Liver (tissue), 9 donors: ENCODE data around the gene SNX32. TPM values are rescaled to one million over a fixed set of nuclear protein-coding genes. Genes with fewer than 3 reads are reported as not detected.

Source experiments
- DNase-seq: peaks from one replicate; pipeline ENCODE4 v3.0.0-alpha.2; 2017; ENCODE audit warnings: low spot score
- H3K27ac ChIP-seq, 2 donors: one replicate each; pipeline ENCODE4 v1.7.0; 2013; ENCODE audit warnings: inconsistent platforms in 2 of 2, low read length in 2 of 2, control low read depth in 1 of 2, low read depth in 1 of 2, mild to moderate bottlenecking in 1 of 2
- H3K27me3 ChIP-seq, 4 donors: one replicate each; pipeline versions ENCODE4 v1.6.1 to v1.7.0; 2013; ENCODE audit warnings: low read length in 3 of 4, inconsistent platforms in 1 of 4, mild to moderate bottlenecking in 1 of 4, moderate library complexity in 1 of 4; ENCODE audit not compliant: control insufficient read depth in 4 of 4, insufficient read depth in 4 of 4
- H3K36me3 ChIP-seq, 4 donors: one replicate each; pipeline versions ENCODE4 v1.6.1 to v1.7.0; 2013; ENCODE audit warnings: low read length in 3 of 4, mild to moderate bottlenecking in 3 of 4, low read depth in 1 of 4, moderate library complexity in 1 of 4; ENCODE audit not compliant: control insufficient read depth in 4 of 4, insufficient read depth in 3 of 4
- H3K4me1 ChIP-seq, 4 donors: one replicate each; pipeline versions ENCODE4 v1.6.1 to v1.7.0; 2013; ENCODE audit warnings: low read length in 3 of 4, mild to moderate bottlenecking in 3 of 4, moderate library complexity in 1 of 4; ENCODE audit not compliant: control insufficient read depth in 4 of 4, insufficient read depth in 4 of 4
- H3K4me3 ChIP-seq, 3 donors: one replicate each; pipeline versions ENCODE4 v1.6.1 to v1.7.0; 2013; ENCODE audit warnings: low read length in 3 of 3, control low read depth in 1 of 3, low read depth in 1 of 3, mild to moderate bottlenecking in 1 of 3
- H3K9ac ChIP-seq, 2 donors: one replicate each; pipeline ENCODE4 v1.7.0; 2013; ENCODE audit warnings: low read length in 2 of 2, mild to moderate bottlenecking in 2 of 2, moderate library complexity in 2 of 2, control low read depth in 1 of 2, low read depth in 1 of 2
- H3K9me3 ChIP-seq, 4 donors: one replicate each; pipeline versions ENCODE4 v1.6.1 to v1.7.0; 2013; ENCODE audit warnings: low read length in 3 of 4; ENCODE audit not compliant: control insufficient read depth in 4 of 4
- ATF3 ChIP-seq: IDR thresholded peaks from 2 replicates; pipeline ENCODE4 v1.6.1; 2016; ENCODE audit warnings: antibody characterized with exemption
- CTCF ChIP-seq: fragments of 150-350 bp; IDR thresholded peaks from 2 replicates; pipeline ENCODE4 v1.5.1; 2017; ENCODE audit warnings: improper control_type of control experiment, low read depth, low read length; ENCODE audit not compliant: missing input control
- EGR1 ChIP-seq, 2 donors: IDR thresholded peaks; 2 replicates each; pipeline ENCODE4 v1.6.1; 2016 to 2018; ENCODE audit warnings: antibody characterized with exemption in 2 of 2, low read depth in 2 of 2
- FOXA1 ChIP-seq: IDR thresholded peaks from 2 replicates; pipeline ENCODE4 v1.6.1; 2016; ENCODE audit warnings: antibody characterized with exemption
- FOXA2 ChIP-seq: IDR thresholded peaks from 2 replicates; pipeline ENCODE4 v1.6.1; 2016; ENCODE audit warnings: antibody characterized with exemption
- GABPA ChIP-seq, 2 donors: IDR thresholded peaks in 1 of 2; conservative IDR thresholded peaks in 1 of 2; 2 replicates each; pipeline ENCODE4 v1.6.1; 2016; ENCODE audit warnings: antibody characterized with exemption in 2 of 2, mild to moderate bottlenecking in 1 of 2, moderate library complexity in 1 of 2
- HNF4A ChIP-seq, 2 donors: conservative IDR thresholded peaks; 2 replicates each; pipeline ENCODE4 v1.6.1; 2016; ENCODE audit warnings: antibody characterized with exemption in 2 of 2, mild to moderate bottlenecking in 2 of 2
- HNF4G ChIP-seq: IDR thresholded peaks from 2 replicates; pipeline ENCODE4 v1.6.1; 2016; ENCODE audit warnings: antibody characterized with exemption
- JUND ChIP-seq, 2 donors: IDR thresholded peaks; 2 replicates each; pipeline ENCODE4 v1.6.1; 2016; ENCODE audit warnings: antibody characterized with exemption in 2 of 2
- MAX ChIP-seq: IDR thresholded peaks from 2 replicates; pipeline ENCODE4 v1.6.1; 2016; ENCODE audit warnings: antibody characterized with exemption
- NR2F2 ChIP-seq: IDR thresholded peaks from 2 replicates; pipeline ENCODE4 v1.6.1; 2016; ENCODE audit warnings: antibody characterized with exemption
- RAD21 ChIP-seq, 2 donors: IDR thresholded peaks; 2 replicates each; pipeline ENCODE4 v1.6.1; 2016; ENCODE audit warnings: antibody characterized with exemption in 2 of 2, mild to moderate bottlenecking in 2 of 2
- REST ChIP-seq: IDR thresholded peaks from 2 replicates; pipeline ENCODE4 v1.6.1; 2016; ENCODE audit warnings: antibody characterized with exemption, mild to moderate bottlenecking
- RXRA ChIP-seq, 2 donors: IDR thresholded peaks; 2 replicates each; pipeline ENCODE4 v1.6.1; 2017 to 2018; ENCODE audit warnings: antibody characterized with exemption in 2 of 2, mild to moderate bottlenecking in 1 of 2
- SP1 ChIP-seq: IDR thresholded peaks from 2 replicates; pipeline ENCODE4 v1.6.1; 2018; ENCODE audit warnings: antibody characterized with exemption, mild to moderate bottlenecking
- TAF1 ChIP-seq: conservative IDR thresholded peaks from 2 replicates; pipeline ENCODE4 v1.6.1; 2016; ENCODE audit warnings: antibody characterized with exemption, mild to moderate bottlenecking
- YY1 ChIP-seq: IDR thresholded peaks from 2 replicates; pipeline ENCODE4 v1.6.1; 2016; ENCODE audit warnings: antibody characterized with exemption, mild to moderate bottlenecking
- ZBTB33 ChIP-seq: IDR thresholded peaks from 2 replicates; pipeline ENCODE4 v1.6.1; 2016; ENCODE audit warnings: antibody characterized with exemption
- whole genome bisulfite sequencing: extraction: QIAGEN DNeasy Blood & Tissue Kit; methylation state at CpG from one replicate; pipeline ENCODE4 v1.1.7; 2013; 5-methylcytosine and 5-hydroxymethylcytosine counted together
- polyA plus RNA-seq, 2 donors: library from polyadenylated mRNA; stranded (reverse) in 1 of 2; unstranded in 1 of 2; fragments of 200-250 nt in 1 of 2; fragments of >200 nt in 1 of 2; fragmentation: Nextera tagmentation in 1 of 2; extraction: Ambion mirVana in 1 of 2; gene quantifications; one replicate each; pipeline versions ENCODE4 v1.2.1 to v1.2.3, GENCODE V29; 2013 to 2015
- total RNA-seq, 2 donors: library from RNA; depleted of rRNA; stranded (reverse); fragments of >200 nt; gene quantifications; one replicate each; pipeline ENCODE4 v1.2.3, GENCODE V29; 2014
- donor health status: healthy.
- donor health status: healthy.
- donor health status: healthy.
- donor health status: healthy.
- donor health status: healthy.

SNX32 gene
- total and polyA plus RNA-seq, 4 donors, result under 0.01 to 0.38 (median 0.06) TPM

GRCh38 chr11:65822776-65823528, 10.8 kb upstream of the SNX32 start:
- Histone ChIP-seq H3K9me3 (no peaks in the 10 kb centered on the region), H3K4me1 (peaks cover 2 to 10% (median 6%) of the 10 kb centered on the region in 4 donors), H3K27me3 (no peaks in the 10 kb centered on the region), H3K36me3 (no peaks in the 10 kb centered on the region), H3K4me3 (no peak overlapping the region), H3K9ac (no peak overlapping the region), H3K27ac (no peak overlapping the region)
- no peak for TF ChIP-seq MAX
- TF ChIP-seq HNF4A (conservative IDR thresholded peaks at IDR 0.05), result no peak
- no peak for TF ChIP-seq TAF1
- TF ChIP-seq HNF4G, result no peak
- no peak for TF ChIP-seq NR2F2
- TF ChIP-seq EGR1 (IDR thresholded peaks at IDR 0.05; ENCODE audit: low read depth in 2 of 2), result no peak
- TF ChIP-seq YY1, result no peak
- TF ChIP-seq GABPA (IDR thresholded peaks at IDR 0.05 in 1 of 2, conservative IDR thresholded peaks at IDR 0.05 in 1 of 2), result no peak
- TF ChIP-seq CTCF, result no peak
- TF ChIP-seq FOXA1, result no peak
- WGBS, result 62% methylated on average over 15 of the region's 15 CpGs
- DNase-seq, result no peak

GRCh38 chr11:65826984-65827735, 6.6 kb upstream of the SNX32 start:
- Histone ChIP-seq H3K27ac (no peak overlapping the region), H3K9ac (no peak overlapping the region), H3K9me3 (no peaks in the 10 kb centered on the region), H3K27me3 (no peaks in the 10 kb centered on the region), H3K4me3 (no peak overlapping the region), H3K4me1 (peaks cover 0 to 5% (median 2%) of the 10 kb centered on the region in 4 donors), H3K36me3 (no peaks in the 10 kb centered on the region)
- no peak for TF ChIP-seq REST
- TF ChIP-seq ATF3, result no peak
- no peak for TF ChIP-seq HNF4A (conservative IDR thresholded peaks at IDR 0.05)
- no peak for TF ChIP-seq HNF4G
- no peak for TF ChIP-seq GABPA (IDR thresholded peaks at IDR 0.05 in 1 of 2, conservative IDR thresholded peaks at IDR 0.05 in 1 of 2)
- no peak for TF ChIP-seq FOXA2
- no peak for TF ChIP-seq MAX
- TF ChIP-seq FOXA1, result no peak
- TF ChIP-seq ZBTB33, result no peak
- no peak for TF ChIP-seq RAD21 (IDR thresholded peaks at IDR 0.05)
- no peak for TF ChIP-seq TAF1
- no peak for TF ChIP-seq NR2F2
- TF ChIP-seq RXRA (IDR thresholded peaks at IDR 0.05), result no peak
- TF ChIP-seq YY1, result no peak
- TF ChIP-seq JUND (IDR thresholded peaks at IDR 0.05), result no peak
- no peak for TF ChIP-seq SP1
- TF ChIP-seq CTCF, result no peak
- TF ChIP-seq EGR1 (IDR thresholded peaks at IDR 0.05; ENCODE audit: low read depth in 2 of 2), result no peak
- 75% methylated on average over 8 of the region's 8 CpGs for WGBS
- no peak for DNase-seq
